ENCODE results near the gene MTIF3. TPM values are rescaled to one million over a fixed set of nuclear protein-coding genes. Genes with fewer than 3 reads are reported as not detected.

The MTIF3 gene
- total and polyA plus RNA-seq, 12 donors, result 103 to 217 (median 122) TPM

DNA sequence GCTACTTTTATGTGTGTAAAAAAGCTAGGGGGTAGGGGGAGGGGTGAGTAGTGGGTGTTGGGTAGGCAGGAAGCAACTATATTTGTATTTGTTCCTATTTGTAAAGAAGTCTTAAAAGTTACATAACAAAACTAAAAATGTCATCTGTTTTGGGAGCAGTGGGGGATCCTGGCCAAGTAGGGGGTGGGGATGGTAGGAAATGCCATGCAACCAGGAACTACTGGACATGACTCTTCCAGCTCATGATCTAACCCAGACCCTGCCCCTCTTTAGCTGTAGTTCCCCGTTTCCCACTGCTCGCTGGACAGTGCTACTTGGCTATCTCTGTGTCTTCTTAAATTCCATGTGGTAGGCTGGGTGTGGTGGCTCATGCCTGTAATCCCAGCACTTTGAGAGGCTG, 22.7 kb downstream of the MTIF3 start:
- DNase-seq, result no peak
- TF ChIP-seq, protein P1, sequence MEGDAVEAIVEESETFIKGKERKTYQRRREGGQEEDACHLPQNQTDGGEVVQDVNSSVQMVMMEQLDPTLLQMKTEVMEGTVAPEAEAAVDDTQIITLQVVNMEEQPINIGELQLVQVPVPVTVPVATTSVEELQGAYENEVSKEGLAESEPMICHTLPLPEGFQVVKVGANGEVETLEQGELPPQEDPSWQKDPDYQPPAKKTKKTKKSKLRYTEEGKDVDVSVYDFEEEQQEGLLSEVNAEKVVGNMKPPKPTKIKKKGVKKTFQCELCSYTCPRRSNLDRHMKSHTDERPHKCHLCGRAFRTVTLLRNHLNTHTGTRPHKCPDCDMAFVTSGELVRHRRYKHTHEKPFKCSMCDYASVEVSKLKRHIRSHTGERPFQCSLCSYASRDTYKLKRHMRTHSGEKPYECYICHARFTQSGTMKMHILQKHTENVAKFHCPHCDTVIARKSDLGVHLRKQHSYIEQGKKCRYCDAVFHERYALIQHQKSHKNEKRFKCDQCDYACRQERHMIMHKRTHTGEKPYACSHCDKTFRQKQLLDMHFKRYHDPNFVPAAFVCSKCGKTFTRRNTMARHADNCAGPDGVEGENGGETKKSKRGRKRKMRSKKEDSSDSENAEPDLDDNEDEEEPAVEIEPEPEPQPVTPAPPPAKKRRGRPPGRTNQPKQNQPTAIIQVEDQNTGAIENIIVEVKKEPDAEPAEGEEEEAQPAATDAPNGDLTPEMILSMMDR (IDR thresholded peaks at IDR 0.05), result no peak
- intact Hi-C loops (cut with DNase I), result loop anchor here in 3 of 10 donors (2.0 to 10.0 kb wide), 2 partner anchors 17 to 197 kb away; partner anchors contain the start of genes LNX2 (in 2 of the 3) and POLR1D (in 2 of the 3)

DNA sequence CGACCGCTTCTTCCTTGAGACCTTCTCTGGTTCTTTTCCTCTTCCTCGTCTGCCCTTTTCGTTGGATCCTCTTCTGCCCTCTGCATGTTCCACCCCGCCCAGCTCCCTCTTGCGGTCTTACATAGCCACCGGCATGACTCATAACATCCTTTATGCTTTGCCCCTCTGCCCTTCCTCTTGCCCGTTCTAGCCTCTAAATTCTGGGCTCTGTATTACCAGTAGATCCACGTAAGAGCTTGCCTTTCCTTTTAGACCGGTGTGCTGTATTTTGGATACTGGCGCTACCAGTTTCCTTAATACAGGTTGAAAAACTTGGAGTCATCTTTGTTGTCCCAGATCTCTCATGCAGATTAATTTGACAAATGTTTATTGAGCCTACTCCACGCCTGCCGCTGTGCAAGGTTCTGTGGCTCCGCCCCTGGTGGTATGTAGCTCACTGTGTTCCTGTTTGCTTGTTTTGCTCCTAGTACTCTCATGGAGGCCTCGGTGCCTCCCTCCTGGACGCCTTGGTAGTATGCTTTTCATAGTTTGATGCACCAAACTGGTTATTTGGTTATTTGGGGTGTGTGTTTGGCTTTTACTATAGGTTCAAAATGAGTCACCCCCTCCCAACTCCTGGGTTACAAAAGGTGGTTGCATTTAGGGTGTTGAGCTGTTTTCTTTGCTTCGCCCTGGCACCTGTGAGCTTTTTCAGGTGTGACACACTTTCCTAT, 24.3 kb downstream of the MTIF3 start:
- Histone ChIP-seq H3K4me3 (peak overlapping the region; percentile 75 to 93 (median 83)), H3K4me1 (peaks cover 16 to 46% (median 36%) of the 10 kb centered on the region in 9 donors), H3K27me3 (no peaks in the 10 kb centered on the region), H3K36me3 (peaks cover 0 to 42% (median 21%) of the 10 kb centered on the region in 9 donors), H3K9me3 (no peaks in the 10 kb centered on the region), H3K27ac (peak overlapping the region; percentile 57 to 97 (median 93))
- intact Hi-C loops (cut with DNase I), result loop anchor here in 4 of 10 donors (2.0 to 10.0 kb wide), 4 partner anchors 19 to 199 kb away; partner anchors contain the start of genes LNX2 (in 2 of the 4), POLR1D (in 2 of the 4) and MTIF3 (in 1 of the 4)
- ATAC-seq (peak; percentile 53 to 79 (median 74)), DNase-seq (peak; percentile 64 to 75)
- 24 to 30% methylated on average over 17 of the region's 17 CpGs for WGBS, 2 donors
- TF ChIP-seq, protein P1 (IDR thresholded peaks at IDR 0.05), result peak; percentile 3 to 66 (median 44)

More for the DNA sequence above, 22.7 kb downstream of the MTIF3 start:
- 79 to 81% methylated on average over 2 of the region's 2 CpGs for WGBS, 2 donors
- Histone ChIP-seq H3K27me3 (no peaks in the 10 kb centered on the region), H3K9me3 (no peaks in the 10 kb centered on the region), H3K36me3 (peaks cover 0 to 58% (median 29%) of the 10 kb centered on the region in 9 donors), H3K27ac (peak overlapping the region in 7 of 10 donors; percentile 3 to 97 (median 93)), H3K4me1 (peaks cover 16 to 50% (median 39%) of the 10 kb centered on the region in 9 donors), H3K4me3 (peak overlapping the region in 1 of 10 donors; percentile 85)
- ATAC-seq, result peak in 1 of 8 donors; percentile 9

DNA sequence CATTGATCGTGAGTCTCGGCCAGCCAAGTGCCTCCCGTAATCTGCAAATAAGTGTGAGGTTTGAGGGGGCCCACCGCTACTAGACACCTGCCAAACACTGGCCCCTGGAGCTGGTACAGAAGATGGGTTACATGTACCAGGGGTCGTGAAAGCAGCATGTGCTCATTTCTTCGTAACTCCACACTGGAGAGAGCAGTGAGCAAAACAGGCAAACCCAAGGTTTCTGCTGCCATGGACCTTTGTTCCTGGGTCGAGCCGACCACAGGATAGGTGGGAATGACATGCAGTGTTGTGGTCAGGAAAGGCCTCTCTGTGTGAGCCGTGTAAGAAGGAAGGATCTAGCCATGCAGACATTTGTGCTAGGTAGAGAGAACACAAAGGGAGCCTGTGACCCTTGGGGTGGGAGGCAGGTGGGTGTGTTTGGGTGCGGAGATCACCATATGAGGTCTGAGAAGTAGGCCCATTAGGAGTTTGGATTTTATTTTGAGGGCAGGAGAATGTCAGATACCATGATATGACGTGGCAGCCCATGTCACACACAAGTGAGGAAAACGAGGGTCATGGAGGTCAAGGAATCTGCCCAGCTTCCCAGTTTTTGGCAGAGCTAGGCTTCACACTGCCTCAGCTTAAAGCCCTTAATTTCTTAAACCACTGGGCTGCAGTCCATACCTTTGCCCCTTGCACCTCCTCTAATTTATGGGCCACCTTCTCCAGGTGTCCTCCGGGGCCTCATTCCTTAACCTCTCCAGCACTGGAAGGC, 25.0 kb downstream of the MTIF3 start:
- DNase-seq (no peak), ATAC-seq (peak in 3 of 8 donors; percentile 1 to 15 (median 2))
- Histone ChIP-seq H3K4me3 (peak overlapping the region; percentile 75 to 93 (median 83)), H3K4me1 (peaks cover 16 to 46% (median 36%) of the 10 kb centered on the region in 9 donors), H3K9me3 (no peaks in the 10 kb centered on the region), H3K27me3 (no peaks in the 10 kb centered on the region), H3K27ac (peak overlapping the region; percentile 57 to 97 (median 93)), H3K36me3 (peaks cover 0 to 35% (median 14%) of the 10 kb centered on the region in 9 donors)
- 20 to 24% methylated on average over 13 of the region's 13 CpGs for WGBS, 2 donors
- intact Hi-C loops (cut with DNase I), result loop anchor here in 3 of 10 donors (2.0 to 10.0 kb wide), 3 partner anchors 21 to 199 kb away; partner anchors contain the start of genes LNX2 (in 2 of the 3), POLR1D (in 2 of the 3) and MTIF3 (in 1 of the 3)
- TF ChIP-seq, protein P1 (IDR thresholded peaks at IDR 0.05), result no peak

All from heart right ventricle (tissue), 16 donors.